ENCODE results near the gene IQGAP1. TPM values are rescaled to one million over a fixed set of nuclear protein-coding genes. Genes with fewer than 3 reads are reported as not detected.

IQGAP1 gene
- total RNA-seq, 2 donors from 2014 or later = 222 to 382 TPM

GRCh38 chr15:90479656-90480055 lies 91.6 kb downstream of the IQGAP1 start:
- peaks cover 33 to 39% of the 10 kb centered on the region in 2 donors for H3K4me1 Mint-ChIP-seq (ENCODE audit: low read depth in 2 of 2)

GRCh38 chr15:90481023-90481422 lies 93.0 kb downstream of the IQGAP1 start:
- Mint-ChIP-seq H3K4me1 (ENCODE audit: low read depth in 2 of 2) (peaks cover 37 to 39% of the 10 kb centered on the region in 2 donors), H3K36me3 (peaks cover 53% of the 10 kb centered on the region), H3K27ac (peak overlapping the region; percentile 38 to 58), H3K4me3 (peak overlapping the region; percentile 12), H3K27me3 (no peaks in the 10 kb centered on the region), H3K9me3 (no peaks in the 10 kb centered on the region)
- DNase-seq (ENCODE audit: low spot score) (peak; percentile 70), ATAC-seq (peak; percentile 88 to 89)

More at GRCh38 chr15:90479656-90480055, 91.6 kb downstream of the IQGAP1 start:
- no peak for ATAC-seq
- H3K9me3 Mint-ChIP-seq = no peaks in the 10 kb centered on the region
- no peaks in the 10 kb centered on the region for H3K27me3 Mint-ChIP-seq
- H3K36me3 Mint-ChIP-seq = peaks cover 42% of the 10 kb centered on the region
- no peak for DNase-seq (ENCODE audit: low spot score)
- no peak overlapping the region for H3K4me3 Mint-ChIP-seq
- H3K27ac Mint-ChIP-seq = no peak overlapping the region

- no peak overlapping the region for H3K4me3 Mint-ChIP-seq
- peaks cover 32 to 39% of the 10 kb centered on the region in 2 donors for H3K4me1 Mint-ChIP-seq (ENCODE audit: low read depth in 2 of 2)
- H3K36me3 Mint-ChIP-seq = peaks cover 51% of the 10 kb centered on the region
- H3K27me3 Mint-ChIP-seq = no peaks in the 10 kb centered on the region
- no peak for ATAC-seq
- peak overlapping the region in 1 of 2 donors; percentile 29 for H3K27ac Mint-ChIP-seq
- no peak for DNase-seq (ENCODE audit: low spot score)
- no peaks in the 10 kb centered on the region for H3K9me3 Mint-ChIP-seq
Measured at GRCh38 chr15:90482124-90483011, 94.3 kb downstream of the IQGAP1 start.

- ATAC-seq (no peak), DNase-seq (ENCODE audit: low spot score) (no peak)
- no peaks in the 10 kb centered on the region for H3K9me3 Mint-ChIP-seq
- peak overlapping the region in 1 of 2 donors; percentile 29 for H3K27ac Mint-ChIP-seq
- H3K36me3 Mint-ChIP-seq = peaks cover 49% of the 10 kb centered on the region
- no peaks in the 10 kb centered on the region for H3K27me3 Mint-ChIP-seq
- H3K4me1 Mint-ChIP-seq (ENCODE audit: low read depth in 2 of 2) = peaks cover 30 to 39% of the 10 kb centered on the region in 2 donors
- no peak overlapping the region for H3K4me3 Mint-ChIP-seq
Measured at GRCh38 chr15:90483012-90483307, 94.9 kb downstream of the IQGAP1 start.

- H3K4me3 Mint-ChIP-seq = no peak overlapping the region
- H3K27ac Mint-ChIP-seq = no peak overlapping the region
- H3K9me3 Mint-ChIP-seq = no peaks in the 10 kb centered on the region
- peaks cover 49% of the 10 kb centered on the region for H3K36me3 Mint-ChIP-seq
- peaks cover 30 to 38% of the 10 kb centered on the region in 2 donors for H3K4me1 Mint-ChIP-seq (ENCODE audit: low read depth in 2 of 2)
- no peaks in the 10 kb centered on the region for H3K27me3 Mint-ChIP-seq
- DNase-seq (ENCODE audit: low spot score) = no peak
- ATAC-seq = no peak
Measured at GRCh38 chr15:90483637-90484036, 95.6 kb downstream of the IQGAP1 start.

- DNase-seq (ENCODE audit: low spot score) = no peak
- H3K9me3 Mint-ChIP-seq = no peaks in the 10 kb centered on the region
- H3K36me3 Mint-ChIP-seq = peaks cover 64% of the 10 kb centered on the region
- no peak overlapping the region for H3K27ac Mint-ChIP-seq
- H3K27me3 Mint-ChIP-seq = no peaks in the 10 kb centered on the region
- ATAC-seq = no peak
- no peak overlapping the region for H3K4me3 Mint-ChIP-seq
- peaks cover 12 to 17% of the 10 kb centered on the region in 2 donors for H3K4me1 Mint-ChIP-seq (ENCODE audit: low read depth in 2 of 2)
Measured at GRCh38 chr15:90487186-90487585, 99.1 kb downstream of the IQGAP1 start.

GRCh38 chr15:90489514-90489913 lies 101.5 kb downstream of the IQGAP1 start:
- Mint-ChIP-seq H3K4me1 (ENCODE audit: low read depth in 2 of 2) (peaks cover 6 to 19% of the 10 kb centered on the region in 2 donors), H3K9me3 (no peaks in the 10 kb centered on the region), H3K4me3 (no peak overlapping the region), H3K27me3 (no peaks in the 10 kb centered on the region), H3K36me3 (peaks cover 61% of the 10 kb centered on the region), H3K27ac (peak overlapping the region; percentile 2 to 10)
- ATAC-seq (no peak), DNase-seq (ENCODE audit: low spot score) (no peak)

- H3K27ac Mint-ChIP-seq = peak overlapping the region; percentile 2 to 10
- H3K27me3 Mint-ChIP-seq = no peaks in the 10 kb centered on the region
- H3K9me3 Mint-ChIP-seq = no peaks in the 10 kb centered on the region
- peaks cover 60% of the 10 kb centered on the region for H3K36me3 Mint-ChIP-seq
- DNase-seq (ENCODE audit: low spot score) (no peak), ATAC-seq (no peak)
- no peak overlapping the region for H3K4me3 Mint-ChIP-seq
- H3K4me1 Mint-ChIP-seq (ENCODE audit: low read depth in 2 of 2) = peaks cover 6 to 19% of the 10 kb centered on the region in 2 donors
Measured at GRCh38 chr15:90489944-90490343, 101.9 kb downstream of the IQGAP1 start.

GRCh38 chr15:90493647-90494046 lies 105.6 kb downstream of the IQGAP1 start:
- H3K27me3 Mint-ChIP-seq = no peaks in the 10 kb centered on the region
- peak overlapping the region; percentile 21 to 26 for H3K27ac Mint-ChIP-seq
- peaks cover 46% of the 10 kb centered on the region for H3K36me3 Mint-ChIP-seq
- H3K4me1 Mint-ChIP-seq (ENCODE audit: low read depth in 2 of 2) = peaks cover 2 to 15% of the 10 kb centered on the region in 2 donors
- H3K9me3 Mint-ChIP-seq = no peaks in the 10 kb centered on the region
- no peak overlapping the region for H3K4me3 Mint-ChIP-seq
- no peak for DNase-seq (ENCODE audit: low spot score)
- ATAC-seq = no peak

- Mint-ChIP-seq H3K4me3 (no peak overlapping the region), H3K4me1 (ENCODE audit: low read depth in 2 of 2) (peaks cover 0 to 14% of the 10 kb centered on the region in 2 donors), H3K36me3 (peaks cover 44% of the 10 kb centered on the region), H3K27me3 (no peaks in the 10 kb centered on the region), H3K9me3 (no peaks in the 10 kb centered on the region), H3K27ac (no peak overlapping the region)
- DNase-seq (ENCODE audit: low spot score) (no peak), ATAC-seq (no peak)
Measured at GRCh38 chr15:90495067-90495466, 107.0 kb downstream of the IQGAP1 start.

GRCh38 chr15:90496791-90497190 lies 108.7 kb downstream of the IQGAP1 start:
- Mint-ChIP-seq H3K9me3 (no peaks in the 10 kb centered on the region), H3K27ac (peak overlapping the region in 1 of 2 donors; percentile 12), H3K27me3 (no peaks in the 10 kb centered on the region), H3K36me3 (peaks cover 37% of the 10 kb centered on the region), H3K4me1 (ENCODE audit: low read depth in 2 of 2) (peaks cover 0 to 10% of the 10 kb centered on the region in 2 donors), H3K4me3 (no peak overlapping the region)
- ATAC-seq (no peak), DNase-seq (ENCODE audit: low spot score) (no peak)

GRCh38 chr15:90497376-90497775 lies 109.3 kb downstream of the IQGAP1 start:
- ATAC-seq (no peak), DNase-seq (ENCODE audit: low spot score) (no peak)
- Mint-ChIP-seq H3K36me3 (peaks cover 39% of the 10 kb centered on the region), H3K4me3 (no peak overlapping the region), H3K9me3 (no peaks in the 10 kb centered on the region), H3K27ac (no peak overlapping the region), H3K4me1 (ENCODE audit: low read depth in 2 of 2) (peaks cover 0 to 14% of the 10 kb centered on the region in 2 donors), H3K27me3 (no peaks in the 10 kb centered on the region)

- ATAC-seq = no peak
- Mint-ChIP-seq H3K27ac (no peak overlapping the region), H3K27me3 (no peaks in the 10 kb centered on the region), H3K4me3 (no peak overlapping the region), H3K36me3 (peaks cover 38% of the 10 kb centered on the region), H3K9me3 (no peaks in the 10 kb centered on the region), H3K4me1 (ENCODE audit: low read depth in 2 of 2) (peaks cover 0 to 14% of the 10 kb centered on the region in 2 donors)
- no peak for DNase-seq (ENCODE audit: low spot score)
Measured at GRCh38 chr15:90497912-90498311, 109.9 kb downstream of the IQGAP1 start.

GRCh38 chr15:90500171-90500570 lies 112.1 kb downstream of the IQGAP1 start:
- no peaks in the 10 kb centered on the region for H3K27me3 Mint-ChIP-seq
- no peaks in the 10 kb centered on the region for H3K9me3 Mint-ChIP-seq
- peaks cover 27% of the 10 kb centered on the region for H3K36me3 Mint-ChIP-seq
- H3K4me1 Mint-ChIP-seq (ENCODE audit: low read depth in 2 of 2) = peaks cover 0 to 8% of the 10 kb centered on the region in 2 donors
- H3K27ac Mint-ChIP-seq = peak overlapping the region; percentile 12 to 75
- DNase-seq (ENCODE audit: low spot score) = no peak
- H3K4me3 Mint-ChIP-seq = no peak overlapping the region
- no peak for ATAC-seq
